HTR-8/SVneo (cell line): ENCODE data around the gene ANKRD1.

ENCODE experiments used
- DNase-seq: peaks from one replicate; pipeline ENCODE4 v3.0.0; 2011; ENCODE audit warnings: low spot score, mixed read lengths; ENCODE audit not compliant: insufficient read length
- FAIRE-seq: peaks from 2 replicates; lab custom pipeline; 2011; peaks lifted over from hg19 to GRCh38; lab: Jason Lieb, UNC

Gene ANKRD1

DNA sequence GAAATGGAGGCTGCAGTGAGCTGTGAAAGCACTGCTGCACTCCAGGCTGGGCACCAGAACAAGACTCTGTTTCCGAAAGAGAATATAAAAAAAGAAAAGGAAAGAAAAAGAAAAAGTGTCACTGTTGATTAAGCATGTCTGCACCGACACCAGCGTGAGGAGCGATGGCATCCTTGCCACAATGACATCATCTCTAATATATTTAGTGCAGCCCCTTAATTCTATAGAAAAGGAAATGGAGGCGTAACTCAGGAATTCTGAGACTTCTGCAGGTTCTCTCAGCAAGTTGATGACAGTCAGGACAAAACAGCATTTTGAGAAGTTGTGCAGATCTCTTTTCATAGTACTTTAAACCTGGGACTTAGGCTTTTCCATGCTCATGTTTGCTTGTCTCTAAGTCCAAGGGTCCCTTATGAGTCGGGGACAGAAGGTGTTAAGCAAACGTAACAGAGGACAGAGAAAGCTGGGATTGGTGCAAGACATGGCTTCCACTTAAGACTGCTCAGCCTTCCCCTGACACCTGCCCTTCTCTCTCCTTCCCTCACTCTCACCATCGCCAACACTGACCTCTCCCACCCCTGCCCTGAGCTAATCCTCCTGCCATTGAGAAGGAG lies 16.9 kb upstream of the ANKRD1 start:
- DNase-seq = no peak
- FAIRE-seq = no peak

DNA sequence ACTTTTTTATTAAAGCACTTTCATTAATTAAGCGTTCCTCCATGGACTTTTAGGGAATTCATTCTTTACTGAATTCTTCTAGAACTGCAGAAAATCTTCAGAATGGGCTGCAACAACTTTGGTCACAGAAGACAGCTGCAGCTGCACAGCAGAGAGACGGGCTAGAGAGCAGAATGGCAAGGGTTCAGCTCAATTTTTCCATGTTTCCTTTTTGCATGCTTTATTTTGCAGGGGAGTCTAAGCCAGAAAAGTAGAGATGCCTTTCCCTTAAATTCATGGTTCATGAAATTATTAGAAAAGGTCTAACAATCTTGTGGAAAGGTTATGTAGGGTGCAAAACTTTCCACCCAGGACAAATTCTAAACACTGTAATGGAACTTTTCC lies 15.4 kb upstream of the ANKRD1 start:
- FAIRE-seq (no peak), DNase-seq (no peak)

DNA sequence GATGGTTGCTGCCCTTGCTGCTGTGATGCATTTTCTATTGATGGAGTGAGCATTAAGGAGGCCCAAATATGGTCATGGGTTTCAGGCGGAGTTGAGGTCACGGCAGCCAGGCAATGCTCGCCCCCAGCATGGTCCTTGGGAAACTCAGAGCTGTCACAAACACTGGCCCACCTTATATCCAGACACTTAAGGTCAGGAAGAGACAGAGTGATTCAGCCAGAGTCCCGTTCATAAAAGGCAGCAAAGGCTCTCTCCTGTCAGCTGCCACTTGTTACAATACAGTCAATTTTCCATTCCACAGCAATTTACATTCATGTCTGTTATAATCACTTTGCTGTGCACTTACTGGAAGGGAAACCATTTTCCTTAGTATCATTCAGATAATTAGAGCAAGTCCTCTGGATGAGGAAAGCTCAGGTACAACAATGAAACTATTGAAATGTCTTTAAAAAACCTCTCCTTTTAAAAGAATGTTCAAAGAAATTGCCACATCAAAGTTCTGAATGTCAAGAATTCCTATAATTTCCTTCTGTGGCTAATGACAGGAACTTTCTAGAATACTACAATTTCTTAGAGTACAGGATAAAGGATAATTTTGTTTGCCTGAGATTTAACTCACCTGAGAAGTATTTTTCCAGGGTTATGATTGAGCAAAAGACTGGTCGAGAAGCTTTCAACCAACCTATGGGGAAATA lies 14.8 kb upstream of the ANKRD1 start:
- DNase-seq = no peak
- FAIRE-seq = no peak

DNA sequence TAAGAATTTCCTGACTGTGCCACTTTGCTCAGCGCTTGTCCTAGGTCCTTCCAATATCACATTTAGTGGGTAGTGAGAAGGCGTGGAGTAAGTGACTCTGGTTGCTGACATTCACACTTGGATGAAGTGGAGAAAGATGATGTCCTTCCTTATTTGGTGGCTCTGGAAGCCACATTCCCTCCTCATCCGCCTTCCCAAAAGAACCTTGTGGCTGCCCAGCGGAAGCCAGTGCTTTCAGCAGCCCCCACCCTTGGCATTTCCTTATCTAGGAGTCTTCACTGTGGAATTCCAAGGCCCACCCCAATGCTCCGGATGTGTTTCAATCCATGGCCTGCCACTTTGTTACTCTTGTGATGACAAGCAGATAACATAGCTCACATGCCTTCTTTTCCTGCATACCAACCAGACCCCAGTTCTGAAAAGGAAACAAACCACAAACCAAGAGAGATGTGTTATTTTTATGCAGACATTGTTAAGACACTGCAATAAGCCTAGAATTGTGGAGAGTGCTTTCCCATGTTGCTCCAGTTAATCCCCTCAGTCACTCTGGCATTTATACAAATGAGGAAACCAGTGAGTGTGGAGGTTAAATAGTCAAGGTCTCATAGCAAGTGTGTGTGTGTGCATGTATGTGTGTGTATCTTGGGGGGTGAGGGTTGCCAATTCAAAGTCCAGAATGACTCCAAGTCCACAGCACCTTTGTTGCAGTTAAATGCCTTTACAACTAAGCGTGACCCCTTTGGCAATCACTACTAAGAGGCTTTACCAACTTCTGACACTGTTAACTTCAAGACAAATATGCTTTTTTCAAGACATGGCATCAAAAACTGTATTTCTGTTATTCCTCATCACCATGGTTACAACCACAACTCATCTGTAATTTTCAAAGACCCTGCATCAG lies 10.3 kb upstream of the ANKRD1 start:
- DNase-seq (peak; percentile 83), FAIRE-seq (peak; percentile 94)

DNA sequence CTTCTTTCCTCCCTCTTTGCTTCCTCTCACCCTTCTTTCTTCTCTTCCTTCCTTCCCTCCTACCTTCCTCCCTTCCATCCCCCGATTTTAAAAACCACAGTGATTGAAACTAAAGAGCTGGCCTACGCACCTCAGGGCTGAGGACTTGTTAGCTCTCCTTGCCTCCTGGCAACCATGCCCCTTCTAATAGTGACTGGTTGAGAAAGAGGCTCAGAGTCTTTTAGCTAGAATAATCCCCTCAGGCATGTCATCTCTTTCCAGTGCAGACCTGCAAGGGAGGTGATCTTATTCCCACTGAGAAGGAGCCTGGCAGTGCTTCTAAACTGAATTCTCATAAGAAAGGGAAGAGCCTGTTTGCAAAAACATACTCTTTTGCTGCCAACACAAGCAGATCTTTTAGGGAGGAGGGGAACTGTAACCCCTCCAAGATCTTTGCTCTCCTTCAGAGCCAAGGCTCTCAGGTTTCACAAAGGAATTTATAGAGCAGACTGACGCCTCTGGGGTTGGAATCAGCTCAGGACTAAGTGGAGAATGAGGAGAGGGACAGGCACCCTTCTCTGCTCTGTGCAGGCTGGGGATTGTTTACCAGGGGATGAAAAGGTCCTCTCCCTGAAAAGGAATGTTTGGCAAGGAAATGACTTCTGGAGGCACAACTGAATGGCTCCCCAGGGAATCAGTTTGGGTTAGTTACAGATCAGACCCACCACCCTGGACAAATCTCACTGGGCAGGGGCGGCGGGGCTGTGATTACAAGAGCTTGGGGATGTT lies 9.4 kb upstream of the ANKRD1 start:
- peak; percentile 52 for DNase-seq
- no peak for FAIRE-seq

DNA sequence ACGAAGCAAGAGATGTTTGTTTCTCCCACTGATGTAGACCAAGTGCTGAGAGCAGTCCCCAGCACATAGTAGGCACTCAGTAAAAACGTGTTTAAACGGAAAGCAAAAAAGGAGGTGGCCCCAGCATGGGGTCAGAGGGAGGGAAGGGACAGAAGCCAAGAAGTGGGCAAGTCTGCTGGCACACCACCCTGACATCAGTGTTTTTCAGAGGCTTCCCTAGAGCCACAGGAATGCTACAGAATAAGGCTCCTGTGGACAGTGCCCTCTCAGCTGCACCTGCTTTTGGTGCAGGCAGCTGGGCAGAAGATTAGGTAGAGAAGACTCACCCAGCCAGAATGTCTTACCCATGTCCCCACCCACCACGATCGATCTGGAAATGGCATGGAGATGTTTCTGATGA lies 8.3 kb upstream of the ANKRD1 start:
- no peak for FAIRE-seq
- DNase-seq = no peak

DNA sequence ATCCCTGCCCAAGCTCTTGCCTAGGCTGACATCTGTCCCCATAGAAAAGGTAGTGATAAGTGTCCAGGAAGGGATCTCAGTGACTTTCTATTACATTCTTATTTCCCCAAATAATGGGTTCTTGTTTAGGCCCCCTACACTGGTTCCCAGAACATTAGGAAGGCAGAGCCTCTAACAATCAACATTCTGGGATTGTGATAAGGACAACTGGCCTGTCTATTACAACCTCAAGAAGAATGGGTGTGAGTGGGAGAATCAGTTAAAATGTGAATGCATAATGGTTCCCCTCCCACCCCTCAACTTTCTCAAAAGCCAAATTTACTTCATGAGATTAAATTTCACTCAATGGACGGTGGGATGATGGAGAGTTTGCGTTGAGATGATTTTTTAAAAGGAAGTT lies 6.4 kb upstream of the ANKRD1 start:
- FAIRE-seq = no peak

DNA sequence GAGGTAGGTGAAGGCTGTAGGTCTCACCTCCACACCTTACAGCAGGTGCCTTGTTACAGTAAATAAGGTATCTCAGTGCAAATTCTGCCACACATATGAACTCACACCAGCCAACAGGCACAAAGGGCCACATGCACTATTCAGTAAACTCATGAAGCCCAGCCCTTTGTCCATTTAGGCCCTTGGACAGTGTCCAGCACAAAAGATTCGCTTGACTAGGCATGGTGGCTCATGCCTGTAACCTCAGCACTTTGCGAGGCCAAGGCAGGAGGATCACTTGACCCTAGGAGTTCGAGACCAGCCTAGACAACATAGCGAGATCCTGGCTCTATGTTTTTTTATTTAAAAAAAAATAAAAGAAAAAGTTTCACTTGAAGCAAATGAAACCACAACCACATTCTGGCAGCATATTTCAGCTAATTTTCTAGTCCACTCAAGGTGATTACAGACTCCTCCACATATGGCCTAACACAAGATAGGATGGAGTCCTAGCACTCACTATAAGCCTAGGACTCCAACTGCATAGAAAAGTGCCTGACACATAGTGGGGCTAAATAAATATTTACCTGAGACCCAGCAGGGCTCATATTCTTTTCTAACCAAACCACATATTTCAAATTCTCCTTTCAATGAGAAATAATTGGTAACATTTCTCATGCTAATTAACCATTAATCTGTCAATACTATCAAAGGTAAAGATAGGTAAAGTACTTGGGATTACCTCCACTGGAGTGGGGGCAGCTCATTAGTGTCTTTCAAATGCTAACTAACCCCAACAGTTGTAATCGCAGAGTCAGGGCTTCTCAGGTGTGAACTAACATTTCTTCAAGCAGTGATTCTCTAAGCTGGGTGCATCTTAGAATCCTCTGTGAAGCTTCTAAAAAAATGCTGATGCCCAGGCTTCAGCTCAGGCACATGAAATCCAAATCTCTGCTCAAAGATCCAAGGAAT lies 4.5 kb upstream of the ANKRD1 start:
- peak; percentile 20 for FAIRE-seq
- no peak for DNase-seq

More for the DNA sequence above, 6.4 kb upstream of the ANKRD1 start:
- DNase-seq = no peak

DNA sequence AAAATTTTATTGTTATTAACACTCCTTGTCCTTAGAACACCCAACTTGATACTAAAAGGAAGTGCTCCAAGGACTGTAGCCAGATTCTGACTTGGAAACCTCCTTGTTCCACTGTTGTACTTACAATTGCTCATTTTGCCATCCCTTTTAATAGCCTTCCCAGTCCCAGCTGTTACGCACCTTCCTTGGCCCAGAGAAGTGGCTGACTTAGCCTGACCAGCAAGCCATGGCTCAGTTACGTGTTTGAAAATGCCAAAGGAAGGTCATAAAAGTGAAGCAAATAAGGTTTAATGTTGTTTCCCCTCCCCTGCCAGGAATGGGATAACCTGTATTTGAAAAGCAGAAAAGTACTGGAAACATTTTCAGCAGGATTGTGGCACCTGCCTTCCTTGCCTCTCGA lies 3.7 kb upstream of the ANKRD1 start:
- FAIRE-seq (no peak), DNase-seq (no peak)

DNA sequence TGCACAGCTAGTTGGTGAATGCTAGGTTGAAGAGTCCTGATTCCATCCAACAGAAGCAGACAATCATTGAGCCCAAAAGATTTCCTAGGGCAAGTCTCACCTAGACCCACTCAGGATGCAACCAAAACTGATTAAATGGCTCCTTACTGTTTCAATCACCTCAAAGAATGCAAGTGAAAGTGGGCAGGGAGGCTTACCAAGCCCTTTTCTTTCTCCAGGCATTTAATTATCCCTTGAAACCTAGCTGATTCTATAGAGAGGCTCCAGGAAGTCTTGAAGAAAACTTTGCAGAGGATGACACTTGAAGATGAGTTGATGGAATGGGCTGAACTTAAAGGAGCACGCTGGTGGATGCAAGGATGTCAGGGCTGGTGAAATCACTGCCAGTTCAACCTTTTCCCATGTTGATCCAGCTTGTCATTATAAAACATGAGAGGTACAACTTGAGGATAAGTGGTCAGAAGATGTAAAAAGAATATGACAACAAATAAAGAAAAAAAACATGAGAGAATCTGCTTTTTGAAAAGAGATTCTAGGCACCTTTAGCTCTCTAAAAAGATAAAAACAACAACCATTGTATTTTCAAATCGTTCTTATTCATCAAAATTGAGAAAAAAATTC lies 2.3 kb upstream of the ANKRD1 start:
- DNase-seq = no peak
- no peak for FAIRE-seq

DNA sequence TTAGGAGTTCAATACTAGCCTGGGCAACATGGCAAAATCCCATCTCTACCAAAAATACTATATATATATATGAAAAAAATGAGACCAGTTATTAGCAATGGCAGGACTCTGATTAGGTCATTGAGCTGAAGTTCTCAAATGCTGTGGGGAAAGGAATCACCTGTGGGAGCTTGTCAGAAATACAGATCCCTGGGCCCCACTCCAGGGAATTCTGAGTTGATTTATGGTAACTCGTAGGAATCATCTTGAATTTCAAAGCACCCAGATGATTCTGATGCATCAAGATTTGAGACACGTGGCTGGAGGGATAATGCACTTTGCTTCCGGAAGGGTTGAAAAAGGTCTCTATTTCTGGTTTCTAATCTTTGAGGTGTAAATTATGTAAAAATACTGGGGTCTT lies 1.0 kb upstream of the ANKRD1 start:
- DNase-seq = no peak
- no peak for FAIRE-seq

DNA sequence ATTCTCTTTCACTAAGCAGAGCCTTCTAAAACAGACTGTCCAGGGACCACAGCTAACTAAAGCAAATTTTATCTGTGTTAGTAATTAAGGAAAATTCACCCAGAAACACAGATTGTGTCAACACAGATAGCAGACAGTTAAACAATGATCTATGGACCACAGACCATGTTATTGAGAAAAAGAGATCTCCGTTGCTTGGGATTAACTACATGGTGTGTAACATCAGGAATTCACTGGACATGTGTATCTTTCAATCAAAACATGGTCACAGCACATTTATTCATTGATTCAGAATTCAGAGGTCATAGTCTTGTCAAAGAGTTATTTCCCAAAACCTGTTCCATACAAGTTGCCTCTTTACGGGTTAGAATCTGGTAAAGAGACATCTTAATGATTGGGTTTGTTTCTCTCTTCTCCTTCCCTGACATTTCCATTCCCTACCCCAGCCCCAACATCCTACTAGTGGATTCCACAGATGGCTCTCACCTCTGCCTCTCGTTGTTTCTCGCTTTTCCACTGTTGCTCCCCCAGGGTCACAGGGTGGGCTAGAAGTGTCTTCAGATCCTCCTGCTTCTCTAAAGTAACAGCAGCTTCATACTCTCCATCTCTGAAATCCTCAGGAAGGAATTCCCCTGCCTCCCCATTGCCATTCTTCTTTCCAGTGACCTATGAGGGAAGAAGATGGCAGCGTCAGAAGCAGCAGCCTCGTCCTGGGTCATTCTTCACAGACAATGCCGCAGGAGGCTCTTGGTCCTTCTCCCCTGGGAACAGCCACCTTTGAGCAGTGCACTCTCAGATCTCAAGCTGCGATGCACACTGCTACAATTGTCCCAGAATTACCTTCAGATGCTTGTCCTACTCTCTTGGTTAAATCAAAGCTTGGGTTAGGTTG lies 958 bp downstream of the ANKRD1 start:
- FAIRE-seq (no peak), DNase-seq (no peak)

DNA sequence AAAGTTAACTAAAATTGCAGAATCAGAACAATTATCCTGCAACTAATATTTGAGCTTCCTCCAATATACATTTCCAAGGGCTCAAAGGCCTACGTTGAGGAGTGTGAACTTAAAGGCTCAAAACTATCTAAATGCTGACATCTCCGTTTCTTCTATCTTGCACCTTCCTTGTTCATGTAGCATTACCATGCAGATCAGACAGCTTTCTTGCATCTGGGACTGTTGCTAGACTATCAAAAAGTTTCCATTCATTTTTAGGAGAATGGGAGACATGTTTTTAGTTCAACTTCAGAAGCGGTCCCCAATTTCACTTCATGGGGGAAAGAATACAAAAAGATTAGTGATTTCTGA lies 2.9 kb downstream of the ANKRD1 start:
- no peak for FAIRE-seq

DNA sequence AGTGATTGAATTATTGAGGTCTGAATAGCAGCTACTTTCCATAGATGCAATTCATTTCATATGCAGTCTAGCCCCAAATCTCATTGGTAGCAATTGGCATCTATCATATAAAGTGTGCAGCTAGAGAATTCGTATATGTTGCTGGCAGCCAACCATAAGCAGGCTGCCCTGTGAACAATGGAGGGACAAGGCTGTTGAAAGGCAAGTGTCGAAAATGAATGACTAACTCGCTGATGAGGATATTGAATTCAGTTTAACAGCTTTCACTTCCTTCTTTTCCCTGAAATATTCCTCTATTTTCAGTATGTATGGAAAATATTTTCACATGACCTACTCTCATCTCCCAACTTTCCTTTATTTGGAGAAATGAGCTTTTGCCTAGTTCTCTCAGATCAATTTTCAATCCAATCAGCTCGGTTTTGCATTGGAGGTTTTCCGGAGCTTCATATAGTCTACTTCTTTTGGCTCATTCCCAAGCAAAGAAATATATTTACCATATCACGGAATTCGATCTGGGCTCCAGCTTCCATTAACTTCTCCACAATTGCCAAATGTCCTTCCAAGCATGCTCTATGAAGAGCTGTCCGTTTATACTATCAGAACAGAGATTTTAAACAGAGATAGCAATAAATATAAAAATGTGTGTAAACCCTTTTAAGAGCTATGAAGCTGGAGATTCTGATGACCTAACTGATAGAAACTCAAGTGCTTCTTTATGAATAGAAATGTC lies 3.5 kb downstream of the ANKRD1 start:
- FAIRE-seq (no peak), DNase-seq (no peak)

More for the DNA sequence above, 2.9 kb downstream of the ANKRD1 start:
- no peak for DNase-seq

DNA sequence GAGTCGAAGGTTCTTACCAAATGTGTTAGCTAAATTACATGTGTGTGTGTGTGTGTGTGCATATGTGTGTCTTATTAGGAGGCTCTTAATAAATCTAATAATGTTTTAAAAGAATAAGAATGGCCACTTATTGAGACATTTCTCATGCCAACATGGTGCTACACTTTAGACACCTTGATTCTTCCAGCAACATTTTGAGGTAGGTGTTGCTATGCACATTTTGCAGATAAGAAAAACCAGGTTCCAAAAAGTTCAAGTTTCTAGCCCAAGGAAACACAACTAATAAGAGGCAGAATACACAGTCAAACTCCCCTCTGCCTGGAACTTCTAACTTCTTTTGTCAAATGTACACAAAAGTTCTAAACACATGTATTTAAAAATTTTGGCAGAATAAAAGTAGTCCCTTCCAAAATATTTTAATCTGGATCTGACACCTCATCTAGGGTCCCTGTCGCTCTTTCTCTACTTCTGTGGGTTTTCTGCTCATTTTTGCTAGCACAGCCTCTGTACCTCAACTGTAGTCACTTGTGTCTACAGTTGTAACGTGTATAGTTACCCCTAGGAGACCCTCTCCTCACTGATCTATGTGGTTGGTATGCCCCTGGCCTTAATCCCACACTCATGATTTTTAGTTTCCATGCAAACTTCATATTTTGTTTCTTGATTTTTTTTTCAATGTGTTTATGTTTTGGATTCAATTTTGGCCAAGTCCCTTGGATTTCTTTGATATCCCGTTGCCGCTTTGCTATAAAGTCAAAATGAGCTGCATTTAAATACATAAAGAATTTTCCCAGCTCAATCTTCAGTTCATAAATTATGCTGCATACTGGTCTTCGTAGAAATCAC lies 4.3 kb downstream of the ANKRD1 start:
- FAIRE-seq = no peak

DNA sequence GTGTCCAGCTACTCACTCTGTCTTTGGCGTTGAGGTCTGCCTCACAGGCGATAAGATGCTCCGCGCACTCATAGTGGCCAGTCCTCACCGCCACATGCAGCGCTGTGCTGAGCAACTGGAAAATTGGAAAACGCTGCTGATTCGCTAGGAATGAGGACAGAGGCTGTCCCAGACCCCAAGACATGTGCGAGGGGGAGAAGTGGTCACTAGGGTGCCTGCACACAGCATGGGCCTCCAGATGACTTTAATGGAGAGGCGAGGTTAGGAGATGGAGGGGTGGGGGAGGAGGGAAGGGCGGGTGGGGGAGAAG lies 5.2 kb downstream of the ANKRD1 start:
- DNase-seq (no peak), FAIRE-seq (no peak)

More for the DNA sequence above, 4.3 kb downstream of the ANKRD1 start:
- DNase-seq = no peak
